Liver (tissue), 9 donors: ENCODE measurements around the gene FSCN2. TPM values are rescaled to one million over a fixed set of nuclear protein-coding genes. Genes with fewer than 3 reads are reported as not detected.

ENCODE experiments used
- DNase-seq: peaks from one replicate; pipeline ENCODE4 v3.0.0-alpha.2; 2017; ENCODE audit warnings: low spot score
- H3K27ac ChIP-seq, 2 donors: one replicate each; pipeline ENCODE4 v1.7.0; 2013; ENCODE audit warnings: inconsistent platforms in 2 of 2, low read length in 2 of 2, control low read depth in 1 of 2, low read depth in 1 of 2, mild to moderate bottlenecking in 1 of 2
- H3K27me3 ChIP-seq, 4 donors: one replicate each; pipeline versions ENCODE4 v1.6.1 to v1.7.0; 2013; ENCODE audit warnings: low read length in 3 of 4, inconsistent platforms in 1 of 4, mild to moderate bottlenecking in 1 of 4, moderate library complexity in 1 of 4; ENCODE audit not compliant: control insufficient read depth in 4 of 4, insufficient read depth in 4 of 4
- H3K36me3 ChIP-seq, 4 donors: one replicate each; pipeline versions ENCODE4 v1.6.1 to v1.7.0; 2013; ENCODE audit warnings: low read length in 3 of 4, mild to moderate bottlenecking in 3 of 4, low read depth in 1 of 4, moderate library complexity in 1 of 4; ENCODE audit not compliant: control insufficient read depth in 4 of 4, insufficient read depth in 3 of 4
- H3K4me1 ChIP-seq, 4 donors: one replicate each; pipeline versions ENCODE4 v1.6.1 to v1.7.0; 2013; ENCODE audit warnings: low read length in 3 of 4, mild to moderate bottlenecking in 3 of 4, moderate library complexity in 1 of 4; ENCODE audit not compliant: control insufficient read depth in 4 of 4, insufficient read depth in 4 of 4
- H3K4me3 ChIP-seq, 3 donors: one replicate each; pipeline versions ENCODE4 v1.6.1 to v1.7.0; 2013; ENCODE audit warnings: low read length in 3 of 3, control low read depth in 1 of 3, low read depth in 1 of 3, mild to moderate bottlenecking in 1 of 3
- H3K9ac ChIP-seq, 2 donors: one replicate each; pipeline ENCODE4 v1.7.0; 2013; ENCODE audit warnings: low read length in 2 of 2, mild to moderate bottlenecking in 2 of 2, moderate library complexity in 2 of 2, control low read depth in 1 of 2, low read depth in 1 of 2
- H3K9me3 ChIP-seq, 4 donors: one replicate each; pipeline versions ENCODE4 v1.6.1 to v1.7.0; 2013; ENCODE audit warnings: low read length in 3 of 4; ENCODE audit not compliant: control insufficient read depth in 4 of 4
- ATF3 ChIP-seq: IDR thresholded peaks from 2 replicates; pipeline ENCODE4 v1.6.1; 2016; ENCODE audit warnings: antibody characterized with exemption
- CTCF ChIP-seq: fragments of 150-350 bp; IDR thresholded peaks from 2 replicates; pipeline ENCODE4 v1.5.1; 2017; ENCODE audit warnings: improper control_type of control experiment, low read depth, low read length; ENCODE audit not compliant: missing input control
- EGR1 ChIP-seq, 2 donors: IDR thresholded peaks; 2 replicates each; pipeline ENCODE4 v1.6.1; 2016 to 2018; ENCODE audit warnings: antibody characterized with exemption in 2 of 2, low read depth in 2 of 2
- FOXA1 ChIP-seq: IDR thresholded peaks from 2 replicates; pipeline ENCODE4 v1.6.1; 2016; ENCODE audit warnings: antibody characterized with exemption
- FOXA2 ChIP-seq: IDR thresholded peaks from 2 replicates; pipeline ENCODE4 v1.6.1; 2016; ENCODE audit warnings: antibody characterized with exemption
- GABPA ChIP-seq, 2 donors: IDR thresholded peaks in 1 of 2; conservative IDR thresholded peaks in 1 of 2; 2 replicates each; pipeline ENCODE4 v1.6.1; 2016; ENCODE audit warnings: antibody characterized with exemption in 2 of 2, mild to moderate bottlenecking in 1 of 2, moderate library complexity in 1 of 2
- HNF4A ChIP-seq, 2 donors: conservative IDR thresholded peaks; 2 replicates each; pipeline ENCODE4 v1.6.1; 2016; ENCODE audit warnings: antibody characterized with exemption in 2 of 2, mild to moderate bottlenecking in 2 of 2
- HNF4G ChIP-seq: IDR thresholded peaks from 2 replicates; pipeline ENCODE4 v1.6.1; 2016; ENCODE audit warnings: antibody characterized with exemption
- JUND ChIP-seq, 2 donors: IDR thresholded peaks; 2 replicates each; pipeline ENCODE4 v1.6.1; 2016; ENCODE audit warnings: antibody characterized with exemption in 2 of 2
- MAX ChIP-seq: IDR thresholded peaks from 2 replicates; pipeline ENCODE4 v1.6.1; 2016; ENCODE audit warnings: antibody characterized with exemption
- RAD21 ChIP-seq, 2 donors: IDR thresholded peaks; 2 replicates each; pipeline ENCODE4 v1.6.1; 2016; ENCODE audit warnings: antibody characterized with exemption in 2 of 2, mild to moderate bottlenecking in 2 of 2
- REST ChIP-seq: IDR thresholded peaks from 2 replicates; pipeline ENCODE4 v1.6.1; 2016; ENCODE audit warnings: antibody characterized with exemption, mild to moderate bottlenecking
- RXRA ChIP-seq, 2 donors: IDR thresholded peaks; 2 replicates each; pipeline ENCODE4 v1.6.1; 2017 to 2018; ENCODE audit warnings: antibody characterized with exemption in 2 of 2, mild to moderate bottlenecking in 1 of 2
- SP1 ChIP-seq: IDR thresholded peaks from 2 replicates; pipeline ENCODE4 v1.6.1; 2018; ENCODE audit warnings: antibody characterized with exemption, mild to moderate bottlenecking
- TAF1 ChIP-seq: conservative IDR thresholded peaks from 2 replicates; pipeline ENCODE4 v1.6.1; 2016; ENCODE audit warnings: antibody characterized with exemption, mild to moderate bottlenecking
- YY1 ChIP-seq: IDR thresholded peaks from 2 replicates; pipeline ENCODE4 v1.6.1; 2016; ENCODE audit warnings: antibody characterized with exemption, mild to moderate bottlenecking
- ZBTB33 ChIP-seq: IDR thresholded peaks from 2 replicates; pipeline ENCODE4 v1.6.1; 2016; ENCODE audit warnings: antibody characterized with exemption
- WGBS: extraction: QIAGEN DNeasy Blood & Tissue Kit; methylation state at CpG from one replicate; pipeline ENCODE4 v1.1.7; 2013; 5-methylcytosine and 5-hydroxymethylcytosine counted together
- polyA plus RNA-seq, 2 donors: library from polyadenylated mRNA; stranded (reverse) in 1 of 2; unstranded in 1 of 2; fragments of 200-250 nt in 1 of 2; fragments of >200 nt in 1 of 2; fragmentation: Nextera tagmentation in 1 of 2; extraction: Ambion mirVana in 1 of 2; gene quantifications; one replicate each; pipeline versions ENCODE4 v1.2.1 to v1.2.3, GENCODE V29; 2013 to 2015
- total RNA-seq, 2 donors: library from RNA; depleted of rRNA; stranded (reverse); fragments of >200 nt; gene quantifications; one replicate each; pipeline ENCODE4 v1.2.3, GENCODE V29; 2014
- donor health status: healthy.
- donor health status: healthy.
- donor health status: healthy.
- donor health status: healthy.
- donor health status: healthy.

Gene FSCN2
- total and polyA plus RNA-seq, 4 donors = 0.09 to 0.42 TPM; not detected in 2

GRCh38 chr17:81489998-81490992, 37.9 kb upstream of the FSCN2 start (continued):
- no peak for TF ChIP-seq ATF3

GRCh38 chr17:81491181-81491581, 37.0 kb upstream of the FSCN2 start:
- no peak overlapping the region for H3K27ac ChIP-seq
- no peak overlapping the region for H3K9ac ChIP-seq
- peaks cover 3 to 8% (median 5%) of the 10 kb centered on the region in 4 donors for H3K4me1 ChIP-seq
- H3K9me3 ChIP-seq = no peaks in the 10 kb centered on the region
- H3K27me3 ChIP-seq = no peaks in the 10 kb centered on the region
- 26% methylated on average over 5 of the region's 5 CpGs for WGBS
- no peak overlapping the region for H3K4me3 ChIP-seq
- H3K36me3 ChIP-seq = no peaks in the 10 kb centered on the region
- TF ChIP-seq FOXA1 = no peak
- TF ChIP-seq SP1 = no peak
- no peak for TF ChIP-seq ATF3
- TF ChIP-seq ZBTB33 = no peak
- no peak for TF ChIP-seq EGR1 (IDR thresholded peaks at IDR 0.05; ENCODE audit: low read depth in 2 of 2)
- no peak for TF ChIP-seq TAF1
- no peak for DNase-seq

- Histone ChIP-seq H3K27me3 (no peaks in the 10 kb centered on the region), H3K4me1 (peaks cover 3 to 8% (median 5%) of the 10 kb centered on the region in 4 donors), H3K9ac (no peak overlapping the region), H3K36me3 (no peaks in the 10 kb centered on the region), H3K4me3 (no peak overlapping the region), H3K9me3 (no peaks in the 10 kb centered on the region), H3K27ac (no peak overlapping the region)
- WGBS = 37% methylated on average over 5 of the region's 5 CpGs
- TF ChIP-seq YY1 (no peak), ATF3 (no peak), HNF4A (conservative IDR thresholded peaks at IDR 0.05) (no peak), ZBTB33 (no peak), HNF4G (no peak), SP1 (no peak), FOXA2 (no peak), MAX (no peak), TAF1 (no peak), REST (no peak), RAD21 (IDR thresholded peaks at IDR 0.05) (no peak), RXRA (IDR thresholded peaks at IDR 0.05) (no peak), CTCF (no peak), GABPA (IDR thresholded peaks at IDR 0.05 in 1 of 2, conservative IDR thresholded peaks at IDR 0.05 in 1 of 2) (no peak), FOXA1 (no peak), JUND (IDR thresholded peaks at IDR 0.05) (no peak), EGR1 (IDR thresholded peaks at IDR 0.05; ENCODE audit: low read depth in 2 of 2) (no peak)
- DNase-seq = no peak
Measured at GRCh38 chr17:81491761-81492160, 36.4 kb upstream of the FSCN2 start.
